Neutrophil (primary cell): Measurements from ENCODE around the gene CCDC86.

Source experiments
- H3K27ac ChIP-seq: fragments of 200-600 bp; sonication (generic); 2 replicates; pipeline ENCODE4 v1.5.1; 2016; ENCODE audit warnings: mild to moderate bottlenecking, moderate library complexity
- H3K27me3 ChIP-seq: fragments of 200-600 bp; sonication (generic); 2 replicates; pipeline ENCODE4 v1.6.0; 2016; ENCODE audit warnings: mild to moderate bottlenecking
- H3K36me3 ChIP-seq: fragments of 200-600 bp; sonication (generic); 2 replicates; pipeline ENCODE4 v1.5.1; 2017
- H3K4me1 ChIP-seq, 2 experiments: fragments of 200-600 bp in 1 of 2; sonication (generic) in 1 of 2; 1 replicate in 1 of 2; 2 replicates in 1 of 2; pipeline versions ENCODE4 v1.5.1 to v1.6.1; 2013 to 2016; ENCODE audit warnings: low read depth in 1 of 2, low read length in 1 of 2, mild to moderate bottlenecking in 1 of 2, moderate library complexity in 1 of 2; ENCODE audit not compliant: control insufficient read depth in 1 of 2, insufficient read depth in 1 of 2
- H3K4me3 ChIP-seq, 2 experiments: fragments of 200-600 bp in 1 of 2; sonication (generic) in 1 of 2; 1 replicate in 1 of 2; 2 replicates in 1 of 2; pipeline ENCODE4 v1.5.1; 2013 to 2016; ENCODE audit warnings: low read depth in 1 of 2, low read length in 1 of 2, mild to moderate bottlenecking in 1 of 2, moderate library complexity in 1 of 2
- H3K9me3 ChIP-seq: fragments of 200-600 bp; sonication (generic); 2 replicates; pipeline ENCODE4 v1.5.1; 2016
- CTCF ChIP-seq: fragments of 200-600 bp; sonication (generic); IDR thresholded peaks from 2 replicates; pipeline ENCODE4 v1.5.1; 2016; ENCODE audit warnings: antibody characterized with exemption

CCDC86 gene

GRCh38 chr11:60852117-60852981 lies 10.4 kb downstream of the CCDC86 start:
- TF ChIP-seq CTCF, result no peak
- H3K4me1 ChIP-seq, result peaks cover 0 to 4% of the 10 kb centered on the region in 2 experiments
- no peaks in the 10 kb centered on the region for H3K36me3 ChIP-seq
- no peaks in the 10 kb centered on the region for H3K9me3 ChIP-seq
- H3K4me3 ChIP-seq, result no peak overlapping the region
- H3K27me3 ChIP-seq, result peaks cover 32% of the 10 kb centered on the region
- H3K27ac ChIP-seq, result no peak overlapping the region

GRCh38 chr11:60852982-60853950 lies 11.4 kb downstream of the CCDC86 start:
- H3K4me3 ChIP-seq, result no peak overlapping the region
- peaks cover 0 to 4% of the 10 kb centered on the region in 2 experiments for H3K4me1 ChIP-seq
- H3K9me3 ChIP-seq, result no peaks in the 10 kb centered on the region
- H3K27me3 ChIP-seq, result peaks cover 32% of the 10 kb centered on the region
- no peak overlapping the region for H3K27ac ChIP-seq
- TF ChIP-seq CTCF, result no peak
- H3K36me3 ChIP-seq, result no peaks in the 10 kb centered on the region

GRCh38 chr11:60854140-60854846 lies 12.4 kb downstream of the CCDC86 start:
- Histone ChIP-seq H3K9me3 (no peaks in the 10 kb centered on the region), H3K36me3 (no peaks in the 10 kb centered on the region), H3K4me1 (no peaks in the 10 kb centered on the region), H3K27ac (no peak overlapping the region), H3K4me3 (no peak overlapping the region), H3K27me3 (peaks cover 32% of the 10 kb centered on the region)
- TF ChIP-seq CTCF, result no peak

- H3K4me1 ChIP-seq, result no peaks in the 10 kb centered on the region
- no peaks in the 10 kb centered on the region for H3K9me3 ChIP-seq
- H3K4me3 ChIP-seq, result no peak overlapping the region
- H3K27ac ChIP-seq, result no peak overlapping the region
- TF ChIP-seq CTCF, result no peak
- H3K36me3 ChIP-seq, result no peaks in the 10 kb centered on the region
- H3K27me3 ChIP-seq, result peaks cover 32% of the 10 kb centered on the region
Measured at GRCh38 chr11:60854847-60855725, 13.2 kb downstream of the CCDC86 start.
